H4 (cell line): ENCODE measurements around the gene MTCL1. TPM values are rescaled to one million over a fixed set of nuclear protein-coding genes. Genes with fewer than 3 reads are reported as not detected.

Experiments
- DNase-seq: peaks from one replicate; pipeline ENCODE4 v3.0.0-alpha.2; 2015; ENCODE audit warnings: low spot score
- total RNA-seq: library from RNA; depleted of rRNA; stranded (reverse); fragments of >200 nt; shearing (Covaris generic); gene quantifications from 2 replicates; pipeline ENCODE4 v1.2.3, GENCODE V29; 2014

Gene MTCL1
- total RNA-seq, 1 experiment from 2014 or later = 5.7 TPM

DNA sequence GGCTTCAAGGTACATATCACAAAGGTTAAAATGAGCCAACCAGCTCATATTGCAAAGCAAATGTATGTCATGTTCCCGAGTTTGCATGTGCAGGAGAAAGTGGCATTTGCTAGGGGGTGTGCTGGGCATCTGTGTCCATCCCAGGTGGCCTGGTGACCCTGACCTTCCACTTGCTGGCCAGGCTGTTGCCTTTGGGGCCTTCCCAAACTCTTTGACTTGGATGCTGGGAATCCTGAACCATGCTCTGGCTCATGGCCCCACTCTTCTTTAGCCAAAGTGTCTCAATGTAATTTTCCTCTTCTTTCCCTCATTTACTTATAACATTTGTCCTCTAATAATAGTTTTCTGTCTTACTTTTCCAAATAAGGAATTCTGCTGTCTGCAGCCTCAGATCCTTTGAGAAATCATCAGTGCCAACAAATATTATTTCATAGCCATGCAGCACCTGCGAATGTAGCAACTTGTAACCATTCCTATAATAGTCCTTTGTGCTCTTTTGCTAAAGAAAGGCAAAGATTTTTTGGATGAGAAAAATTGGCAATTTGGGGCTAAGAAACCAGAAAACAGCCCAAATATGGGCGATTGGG lies 64.2 kb downstream of the MTCL1 start:
- DNase-seq = no peak

DNA sequence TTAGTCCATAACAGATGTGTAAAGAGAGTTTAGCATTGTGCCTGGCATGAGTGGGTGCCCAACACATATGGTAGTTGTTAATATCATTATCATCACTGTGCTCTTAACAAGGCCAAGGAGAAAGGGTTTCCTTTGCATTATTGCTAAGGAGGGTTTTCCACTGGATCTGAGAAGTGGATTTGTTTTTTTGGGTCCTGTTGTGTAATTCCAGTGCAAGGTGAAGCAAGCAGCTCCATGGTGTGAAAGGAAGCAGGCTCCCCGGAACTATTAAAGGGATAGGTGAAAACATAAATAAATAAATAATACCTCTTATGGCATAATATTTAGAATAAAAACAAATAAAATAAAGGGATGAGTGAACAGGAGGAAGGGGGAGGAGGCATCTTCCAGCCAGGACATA lies 65.3 kb downstream of the MTCL1 start:
- no peak for DNase-seq

DNA sequence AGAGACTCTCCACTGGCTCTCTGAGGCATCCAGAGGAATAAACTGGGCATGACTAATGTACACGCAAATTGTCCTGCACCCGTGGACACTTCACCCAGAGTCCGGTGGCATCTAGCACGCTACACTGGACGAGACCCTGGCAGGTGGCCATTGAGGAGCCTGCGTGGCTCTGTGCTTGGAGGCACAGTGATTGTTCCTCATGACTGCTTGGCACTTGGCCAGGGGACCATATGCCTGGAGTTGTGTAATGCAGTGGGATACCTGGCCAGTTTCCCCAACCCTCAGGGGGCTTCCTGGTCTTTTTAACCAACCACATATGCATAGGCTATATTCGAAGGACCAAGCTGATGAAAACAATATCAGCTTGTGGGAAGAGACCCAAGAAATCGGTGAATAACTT lies 66.6 kb downstream of the MTCL1 start:
- peak; percentile 36 for DNase-seq

DNA sequence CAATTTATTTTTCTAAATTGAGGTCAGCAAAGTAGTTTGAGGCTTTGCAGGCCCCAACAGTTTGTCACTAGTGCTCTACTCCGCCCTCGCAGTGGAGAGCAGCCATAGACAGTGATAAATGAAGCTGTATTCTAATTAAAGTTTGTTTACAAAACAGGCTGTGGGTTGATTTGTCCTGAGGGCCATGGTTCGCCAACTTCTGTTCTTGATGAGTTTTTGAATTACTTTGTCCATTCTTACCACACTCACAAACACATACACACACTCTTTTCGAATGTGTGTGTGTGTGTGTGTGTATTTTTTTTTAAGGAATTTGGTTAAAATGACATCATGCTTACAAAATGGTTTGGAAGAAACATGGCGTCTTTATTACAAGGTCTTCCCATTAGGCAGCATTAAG lies 68.6 kb downstream of the MTCL1 start:
- peak; percentile 63 for DNase-seq

DNA sequence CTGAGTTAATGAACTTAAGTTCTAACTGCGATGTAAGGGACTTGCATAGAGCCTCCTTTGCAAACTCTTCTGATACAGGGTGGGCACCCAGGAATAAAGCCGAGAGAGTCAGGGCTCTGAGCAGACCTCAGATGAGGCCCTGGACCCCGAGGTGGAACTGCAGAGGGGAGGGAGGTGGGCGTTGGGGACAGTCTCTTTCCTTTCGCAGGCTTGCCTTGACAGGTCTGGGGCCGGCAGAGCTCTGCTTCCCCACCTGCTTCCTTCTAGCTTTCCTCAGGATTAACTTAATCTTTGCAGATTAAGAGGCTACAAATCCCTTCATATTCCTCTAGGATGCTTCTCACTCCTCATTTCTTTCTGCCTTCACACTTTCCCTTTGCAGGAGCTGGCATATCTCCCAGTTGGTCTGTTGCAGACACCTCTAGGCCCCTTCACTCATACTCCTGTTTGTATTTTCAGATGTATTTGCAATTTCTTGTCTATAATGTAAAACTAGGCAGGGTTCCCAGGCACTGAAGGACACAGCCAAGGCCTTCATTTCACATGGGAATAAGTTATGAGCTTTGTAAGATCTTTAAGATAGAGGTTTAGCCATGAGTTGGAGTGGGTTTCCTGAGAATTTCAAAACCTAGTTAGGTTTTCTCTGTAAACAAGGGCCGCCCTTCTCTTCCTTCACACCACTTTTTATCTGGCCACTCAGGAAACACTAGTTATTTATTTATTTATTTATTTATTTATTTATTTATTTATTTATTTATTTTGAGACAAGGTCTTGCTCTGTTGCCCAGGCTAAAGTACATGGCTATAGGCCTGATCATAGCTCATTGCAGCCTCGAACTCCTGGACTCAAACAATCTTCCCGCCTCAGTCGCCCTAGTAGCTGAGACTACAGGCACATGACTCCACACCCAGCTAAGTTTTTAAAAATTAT lies 70.9 kb downstream of the MTCL1 start:
- DNase-seq = no peak

DNA sequence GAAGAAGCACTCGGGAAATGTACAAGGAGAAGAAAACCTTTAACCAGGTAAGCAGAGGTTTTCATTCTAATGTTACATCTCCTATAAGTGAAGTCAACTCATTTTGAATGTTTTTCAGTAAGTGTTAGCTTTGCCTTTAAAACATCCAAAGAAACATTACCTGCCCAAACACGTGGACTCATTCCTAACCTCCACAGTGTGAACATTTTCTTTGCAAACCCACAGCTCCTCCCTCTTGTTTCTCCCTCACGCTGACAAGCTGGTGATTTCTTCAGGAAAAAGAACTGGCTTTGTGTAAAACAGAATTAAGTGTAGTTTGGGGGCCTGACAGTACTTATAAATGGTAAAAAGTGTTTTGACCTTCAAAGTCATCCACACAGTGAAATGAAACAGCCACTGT lies 72.5 kb downstream of the MTCL1 start:
- no peak for DNase-seq

DNA sequence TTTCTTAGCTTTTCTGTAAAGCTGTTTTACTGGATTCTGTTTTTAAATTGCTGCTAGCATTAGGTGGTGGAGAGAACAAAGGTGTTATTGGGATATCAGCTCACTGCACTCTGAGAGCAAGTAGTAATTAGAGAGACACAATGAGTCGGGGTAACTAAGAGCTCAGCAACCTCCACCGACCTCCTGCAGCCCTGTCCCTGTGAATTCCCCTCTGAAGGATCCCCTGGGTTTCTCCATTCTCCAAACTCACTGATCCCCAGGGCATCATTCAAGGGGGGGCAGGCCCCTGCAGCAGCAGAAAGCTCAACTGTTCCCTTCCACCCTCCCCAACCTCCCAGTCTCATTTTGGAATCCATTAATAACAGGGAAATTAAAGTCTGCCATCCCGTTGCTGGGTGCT lies 73.0 kb downstream of the MTCL1 start:
- no peak for DNase-seq

DNA sequence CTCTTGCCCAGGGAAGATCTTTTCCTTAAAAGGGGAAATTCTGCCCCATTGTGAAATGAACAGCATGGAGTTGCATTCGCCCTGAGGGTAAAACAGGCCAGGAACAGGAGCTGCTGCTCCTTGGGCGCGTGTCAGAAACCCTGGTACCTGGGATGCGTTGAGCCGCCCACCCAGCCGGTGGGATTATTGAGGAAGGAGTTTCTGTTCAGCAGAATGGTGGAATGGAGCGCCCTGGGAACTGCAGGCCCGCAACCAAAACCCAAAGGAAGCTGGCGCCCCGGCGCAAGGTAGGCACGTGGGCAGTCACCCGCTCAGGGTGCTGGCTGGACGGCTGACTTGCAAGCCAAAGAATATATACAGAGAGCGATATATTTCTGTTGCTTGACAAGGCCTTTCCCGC lies 73.5 kb downstream of the MTCL1 start:
- no peak for DNase-seq

DNA sequence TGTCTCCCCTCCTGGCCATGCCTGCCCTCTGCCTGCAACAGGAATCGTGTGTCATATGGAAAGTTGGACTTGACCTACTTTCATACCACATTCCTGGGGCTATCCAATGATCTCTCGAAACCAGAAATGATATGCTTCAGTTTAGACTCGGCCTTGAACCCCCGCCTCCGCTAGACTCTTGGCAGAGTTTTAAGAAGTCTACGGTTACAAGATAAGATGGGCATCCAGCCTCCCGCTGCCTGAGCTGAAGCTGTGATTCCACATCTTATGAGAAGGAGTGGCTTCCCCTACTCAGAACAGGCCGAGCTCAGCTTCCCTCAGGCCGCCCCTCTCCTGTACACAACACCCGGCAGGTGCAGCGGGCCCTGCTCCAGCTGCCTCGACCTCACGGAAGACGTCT lies 73.9 kb downstream of the MTCL1 start:
- DNase-seq = no peak

DNA sequence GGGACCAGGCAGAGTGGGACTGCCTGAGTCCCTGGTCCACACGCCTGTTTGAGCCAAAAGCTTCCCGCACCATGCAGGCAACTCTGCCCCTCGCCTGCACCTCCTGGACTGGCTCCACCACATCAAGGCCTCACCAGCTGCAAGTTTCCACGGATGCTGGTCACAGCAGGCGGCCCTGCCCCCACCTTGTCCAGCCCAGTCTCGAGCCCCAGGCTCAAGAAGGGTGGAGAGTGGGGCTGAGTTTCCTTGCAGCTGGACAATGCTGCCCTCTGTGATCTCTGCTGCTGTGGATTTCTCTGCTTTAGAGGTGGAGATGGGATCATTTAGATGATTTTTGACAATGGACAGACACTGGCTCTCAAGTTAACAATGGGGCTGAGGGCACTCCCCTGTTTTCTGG lies 74.9 kb downstream of the MTCL1 start:
- DNase-seq = no peak

DNA sequence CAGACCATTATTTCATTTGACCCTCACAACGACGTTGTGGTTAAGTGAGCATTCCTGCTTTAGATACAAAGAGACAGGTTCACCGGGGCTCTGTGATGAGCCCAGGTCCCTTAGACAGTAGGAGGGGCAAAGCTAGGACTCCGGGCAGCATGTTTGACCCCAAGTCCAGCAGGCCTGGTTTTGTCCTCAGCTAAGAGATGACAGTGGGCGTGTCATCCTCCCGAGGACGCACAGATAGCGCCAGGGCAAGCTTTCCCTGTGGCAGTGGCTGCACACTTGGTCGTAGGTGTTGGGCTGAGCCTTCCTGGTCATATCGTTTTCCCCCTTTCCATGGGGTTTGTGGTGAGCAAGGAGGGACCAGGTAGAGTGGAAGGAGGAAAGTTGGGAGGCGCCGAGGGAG lies 76.3 kb downstream of the MTCL1 start:
- DNase-seq = no peak

DNA sequence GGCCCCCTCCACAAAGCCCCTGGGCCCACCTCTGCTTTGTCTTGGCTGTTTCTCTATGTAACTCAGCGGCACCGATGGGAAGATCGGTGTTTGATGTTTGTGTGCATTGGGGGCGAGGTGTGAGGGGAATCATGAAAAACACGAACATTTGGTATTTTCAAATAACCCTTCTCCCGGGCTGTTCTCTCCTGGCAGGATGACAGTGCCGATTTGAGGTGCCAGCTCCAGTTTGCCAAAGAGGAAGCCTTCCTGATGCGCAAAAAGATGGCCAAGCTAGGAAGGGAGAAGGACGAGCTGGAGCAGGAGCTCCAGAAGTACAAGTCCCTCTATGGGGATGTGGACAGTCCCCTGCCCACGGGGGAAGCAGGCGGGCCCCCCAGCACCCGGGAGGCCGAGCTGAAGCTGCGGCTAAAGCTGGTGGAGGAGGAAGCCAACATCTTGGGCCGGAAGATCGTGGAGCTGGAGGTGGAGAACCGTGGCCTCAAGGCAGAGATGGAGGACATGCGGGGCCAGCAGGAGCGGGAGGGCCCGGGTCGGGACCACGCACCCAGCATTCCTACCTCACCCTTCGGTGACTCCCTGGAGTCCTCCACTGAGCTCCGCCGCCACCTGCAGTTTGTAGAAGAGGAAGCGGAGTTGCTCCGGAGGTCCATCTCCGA lies 78.1 kb downstream of the MTCL1 start:
- DNase-seq = no peak

DNA sequence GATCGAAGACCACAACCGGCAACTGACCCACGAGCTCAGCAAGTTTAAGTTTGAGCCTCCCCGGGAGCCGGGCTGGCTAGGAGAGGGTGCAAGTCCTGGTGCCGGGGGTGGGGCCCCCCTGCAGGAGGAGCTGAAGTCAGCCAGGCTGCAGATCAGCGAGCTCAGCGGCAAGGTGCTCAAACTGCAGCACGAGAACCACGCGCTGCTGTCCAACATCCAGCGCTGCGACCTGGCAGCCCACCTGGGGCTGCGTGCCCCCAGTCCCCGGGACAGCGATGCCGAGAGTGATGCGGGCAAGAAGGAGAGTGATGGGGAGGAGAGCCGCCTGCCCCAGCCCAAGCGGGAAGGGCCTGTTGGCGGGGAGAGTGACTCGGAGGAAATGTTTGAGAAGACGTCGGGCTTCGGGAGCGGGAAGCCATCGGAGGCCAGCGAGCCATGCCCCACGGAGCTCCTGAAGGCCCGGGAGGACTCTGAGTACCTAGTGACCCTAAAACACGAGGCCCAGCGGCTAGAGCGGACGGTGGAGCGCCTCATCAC lies 78.7 kb downstream of the MTCL1 start:
- no peak for DNase-seq

DNA sequence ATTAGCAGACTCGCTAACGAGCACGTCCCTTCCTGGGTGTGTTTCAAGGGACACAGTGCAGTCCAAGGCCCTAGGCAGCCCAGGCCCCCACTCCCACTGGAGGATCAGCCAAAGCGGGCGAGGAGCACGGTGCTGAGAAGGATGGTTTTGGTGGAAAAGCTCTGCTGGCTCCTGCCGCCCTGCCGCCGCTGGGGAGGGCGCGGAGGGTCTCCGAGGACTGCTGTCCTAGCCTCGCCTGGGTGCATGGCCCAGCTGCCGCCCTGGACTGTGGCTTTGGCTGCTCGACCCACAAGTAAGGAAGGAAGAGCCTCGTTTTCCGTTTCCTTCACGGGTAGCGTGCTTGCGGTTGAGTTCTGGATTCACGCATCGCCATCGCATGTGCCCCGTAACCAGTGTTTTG lies 79.9 kb downstream of the MTCL1 start:
- DNase-seq = no peak

DNA sequence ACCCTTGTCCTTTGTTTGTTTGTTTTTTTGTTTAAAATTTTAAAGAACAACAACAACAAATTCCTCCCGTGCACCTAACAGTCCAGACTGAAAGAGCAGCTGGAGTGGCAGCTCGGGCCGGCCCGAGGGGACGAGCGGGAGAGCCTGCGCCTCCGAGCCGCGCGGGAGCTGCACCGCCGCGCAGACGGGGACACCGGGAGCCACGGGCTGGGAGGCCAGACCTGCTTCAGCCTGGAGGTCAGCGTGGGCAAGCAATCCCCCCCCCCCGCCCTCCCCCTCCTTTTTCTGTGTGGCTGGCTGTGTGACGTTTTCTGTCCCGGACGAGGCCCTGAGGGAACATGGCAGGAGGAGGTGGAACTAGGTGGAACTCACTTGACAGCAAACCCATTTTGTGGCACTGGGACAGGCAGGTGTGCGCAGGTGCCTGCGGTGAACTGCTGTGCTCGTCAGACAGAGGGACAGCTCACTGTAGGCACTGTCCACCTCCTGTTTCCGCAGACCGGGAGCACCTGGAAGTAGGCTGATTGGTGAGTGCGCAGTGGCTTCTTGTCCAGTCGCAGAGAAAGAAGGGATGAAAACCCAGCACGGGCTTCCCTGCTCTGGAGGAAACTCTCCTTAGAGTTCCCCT lies 80.6 kb downstream of the MTCL1 start:
- DNase-seq = no peak

DNA sequence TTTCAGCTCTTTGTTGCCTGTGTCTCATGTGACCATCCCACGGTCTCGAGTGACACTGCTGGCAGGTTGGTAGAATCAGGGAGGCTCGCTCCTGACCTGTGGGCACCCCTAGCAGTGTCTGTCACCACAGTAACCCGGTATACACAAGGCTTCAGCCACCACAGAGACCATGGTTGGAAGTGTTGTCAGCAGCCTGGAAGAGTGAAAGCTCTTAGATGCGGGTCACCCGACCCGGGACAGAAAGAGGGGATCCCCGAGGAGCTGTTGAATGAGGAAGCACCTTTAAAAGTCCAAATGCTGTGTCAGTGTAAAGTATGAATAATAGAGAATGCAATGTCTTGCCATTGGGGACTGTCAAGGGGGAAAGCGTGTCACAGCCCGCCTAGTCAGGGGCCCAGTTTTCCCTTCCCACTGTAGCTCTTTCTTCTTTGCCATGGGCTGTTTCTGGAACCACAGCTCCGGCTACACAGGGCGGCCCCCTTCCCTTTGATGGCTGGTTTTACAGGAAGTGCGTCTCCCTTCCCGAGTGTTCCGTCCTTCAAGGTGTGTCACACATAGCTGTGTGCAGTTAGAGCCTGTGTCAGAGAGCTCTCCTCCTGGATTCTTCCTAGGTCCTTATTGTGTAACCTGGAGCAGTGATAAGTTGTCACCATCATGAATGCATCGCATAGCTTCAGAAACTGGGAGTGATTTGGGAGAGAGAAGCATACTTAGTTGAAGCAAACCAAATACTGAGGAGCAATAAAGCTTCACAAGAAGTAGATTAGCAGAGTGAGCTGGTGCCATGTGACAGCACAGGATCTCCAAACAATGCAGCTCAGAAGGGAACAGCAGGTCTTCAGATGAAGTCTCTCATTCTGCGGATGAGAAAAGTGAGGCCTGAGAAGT lies 81.4 kb downstream of the MTCL1 start:
- DNase-seq = no peak

DNA sequence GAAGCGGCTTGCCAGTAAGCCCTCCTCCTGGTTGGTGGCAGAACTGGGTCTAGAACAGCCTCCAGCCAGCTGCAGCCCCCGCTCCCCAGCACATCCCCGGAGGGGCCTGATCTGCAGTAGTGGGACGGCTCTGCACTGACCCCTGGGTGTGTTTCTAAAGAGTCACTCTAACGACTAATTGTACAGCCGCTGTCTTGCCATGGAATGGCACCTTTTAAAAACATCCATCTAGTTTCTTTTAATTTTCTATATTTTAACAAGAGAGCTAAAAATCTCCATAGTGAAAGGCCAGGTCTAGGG lies 82.0 kb downstream of the MTCL1 start:
- no peak for DNase-seq

DNA sequence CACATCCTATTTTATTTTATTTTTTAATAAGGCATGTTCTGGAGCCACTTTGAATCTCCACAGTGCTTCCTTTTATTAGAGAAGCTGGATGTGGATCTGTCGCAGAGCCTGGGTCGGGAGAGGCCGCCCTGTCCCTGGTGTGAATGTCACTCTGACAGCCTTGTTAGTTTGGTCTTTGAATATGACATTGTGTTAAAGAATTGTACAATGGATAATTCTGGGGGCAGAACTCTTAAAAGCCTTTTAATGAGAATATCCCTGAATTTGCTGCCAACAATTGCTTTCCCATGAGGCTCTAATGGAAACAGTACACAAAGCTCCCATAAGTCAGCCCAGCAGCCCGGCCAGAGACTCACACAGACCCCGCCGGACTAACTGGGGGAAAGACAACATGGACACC lies 82.4 kb downstream of the MTCL1 start:
- DNase-seq = no peak

DNA sequence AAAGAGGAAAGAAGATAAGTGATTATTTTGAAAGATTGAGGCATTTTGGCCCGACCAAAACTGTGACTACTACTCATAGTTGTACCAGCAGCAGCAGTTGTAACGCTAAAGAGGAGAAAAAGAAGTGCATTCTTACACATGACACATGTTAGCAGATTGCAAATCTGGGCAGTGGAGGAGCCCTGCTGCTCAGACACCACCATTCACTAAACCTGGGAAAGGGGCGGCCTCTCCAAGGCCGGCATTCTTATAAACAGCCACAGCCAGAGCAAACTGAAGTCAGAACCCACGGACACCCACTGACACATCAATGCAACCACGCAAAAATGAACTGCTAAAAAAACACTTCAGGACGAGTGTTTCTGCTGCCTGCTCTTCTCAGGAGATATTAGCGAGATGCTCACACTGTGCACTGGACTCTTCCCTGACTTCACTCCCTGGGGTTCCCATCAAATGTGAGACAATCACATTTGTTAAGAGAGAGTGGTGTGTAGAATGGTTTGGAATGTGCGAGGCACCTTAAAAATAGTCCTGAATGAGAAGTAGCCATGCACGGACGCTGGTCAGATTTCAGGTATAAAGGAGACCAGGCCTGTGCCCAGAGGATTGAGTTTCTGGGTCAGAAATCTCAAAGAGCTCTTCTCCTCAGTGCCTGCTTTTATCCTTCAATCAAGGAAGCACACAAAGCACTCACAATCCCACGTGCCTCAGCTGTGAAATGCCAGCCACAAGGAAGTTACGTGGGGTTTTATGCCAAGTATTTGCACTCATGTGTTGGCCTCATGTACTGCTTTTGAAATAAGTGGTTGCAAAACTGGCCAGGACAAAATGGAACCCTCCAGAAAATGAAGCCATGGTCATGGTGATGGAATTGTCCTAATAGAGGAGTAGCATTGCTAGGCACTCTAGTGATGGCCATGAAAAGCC lies 83.4 kb downstream of the MTCL1 start:
- no peak for DNase-seq

DNA sequence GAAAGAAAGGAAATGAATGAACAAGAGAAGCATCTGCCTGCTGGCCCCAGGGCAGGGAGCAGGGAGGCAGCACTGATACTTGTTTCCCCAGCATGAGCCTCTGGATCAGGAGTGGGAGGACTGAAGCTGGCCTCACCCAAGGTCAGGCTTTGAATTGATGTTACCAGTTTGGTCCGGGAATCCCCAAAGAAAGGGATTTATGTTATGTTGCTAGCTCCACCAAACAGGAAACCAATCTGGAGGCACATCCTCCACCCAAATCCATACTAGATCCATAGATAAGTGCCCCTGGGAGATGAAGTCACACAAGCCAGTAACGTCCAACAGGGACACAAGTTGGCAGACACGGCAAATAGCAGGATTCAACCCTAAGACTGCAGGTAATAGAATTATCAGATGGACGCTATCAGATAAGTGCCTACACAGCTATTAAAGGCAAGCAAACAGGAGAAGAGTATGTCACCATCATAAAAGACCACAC lies 85.9 kb downstream of the MTCL1 start:
- DNase-seq = no peak
